IMR-90 (cell line): ENCODE measurements around the gene GALNT12. TPM values are rescaled to one million over a fixed set of nuclear protein-coding genes. Genes with fewer than 3 reads are reported as not detected.

Experiments
- ATAC-seq: fragments of 200-7000 bp; cut with Tn5 transposase; 2 replicates; pipeline ENCODE4 v1.9.1; 2020; ENCODE audit warnings: low read depth, mild to moderate bottlenecking, moderate library complexity
- BruUV-seq: library from RNA; stranded (reverse); fragments of 400-500 nt; replicated peaks from 2 replicates; lab custom pipeline; 2021; lab: Mats Ljungman, UMichigan
- CTCF ChIA-PET: fragments of 300-600 bp; formaldehyde crosslinking; extraction: SDS; loops from one replicate; lab custom pipeline; 2021; ENCODE audit warnings: antibody characterized with exemption; lab: Yijun Ruan, JAX
- POLR2A ChIA-PET: fragments of 300-600 bp; sonication (Branson Sonifier 250); formaldehyde crosslinking; loops from one replicate; lab custom pipeline; 2022; ENCODE audit warnings: antibody characterized with exemption; ENCODE audit not compliant: unreplicated experiment; lab: Charles Lee
- DNase-seq: peaks from one replicate; pipeline ENCODE4 v3.0.0; 2013
- H2AFZ ChIP-seq: replicated peaks from 2 replicates; pipeline ENCODE3; 2013; ENCODE audit warnings: low read length, mild to moderate bottlenecking; ENCODE audit not compliant: poor library complexity
- H2AK5ac ChIP-seq: 2 replicates; pipeline ENCODE4 v1.6.1; 2013; ENCODE audit warnings: low read depth, low read length, inconsistent platforms
- H2AK9ac ChIP-seq: replicated peaks from 2 replicates; pipeline ENCODE3; 2013; ENCODE audit warnings: mild to moderate bottlenecking, low read depth, low read length, moderate library complexity; ENCODE audit not compliant: poor library complexity
- H2BK120ac ChIP-seq: 2 replicates; pipeline ENCODE4 v1.6.1; 2013; ENCODE audit warnings: low read depth, low read length, inconsistent platforms
- H2BK15ac ChIP-seq: 3 replicates; pipeline ENCODE4 v1.6.1; 2013; ENCODE audit warnings: low read depth, low read length, inconsistent platforms
- H2BK20ac ChIP-seq: 2 replicates; pipeline ENCODE4 v1.6.1; 2013; ENCODE audit warnings: low read depth, mild to moderate bottlenecking, inconsistent platforms, low read length, moderate library complexity
- H2BK5ac ChIP-seq: 2 replicates; pipeline ENCODE4 v1.6.1; 2013; ENCODE audit warnings: mild to moderate bottlenecking, low read depth, low read length, inconsistent platforms; ENCODE audit not compliant: poor library complexity, severe bottlenecking
- H3K14ac ChIP-seq: replicated peaks from 2 replicates; pipeline ENCODE4 v1.6.1; 2013; ENCODE audit warnings: low read depth, low read length, inconsistent platforms
- H3K18ac ChIP-seq: 2 replicates; pipeline ENCODE4 v1.6.1; 2013; ENCODE audit warnings: low read depth, low read length, control low read depth
- H3K23ac ChIP-seq: 2 replicates; pipeline ENCODE4 v1.6.1; 2013; ENCODE audit warnings: low read depth, low read length, inconsistent platforms
- H3K27ac ChIP-seq: 2 replicates; pipeline ENCODE4 v1.5.1; 2013; ENCODE audit warnings: mild to moderate bottlenecking, control low read depth, low read length; ENCODE audit not compliant: insufficient read depth
- H3K27me3 ChIP-seq: 2 replicates; pipeline ENCODE4 v1.6.1; 2013; ENCODE audit warnings: low read length; ENCODE audit not compliant: control insufficient read depth, insufficient read depth
- H3K36me3 ChIP-seq: 2 replicates; pipeline ENCODE4 v1.6.1; 2013; ENCODE audit warnings: low read length, mixed read lengths; ENCODE audit not compliant: control insufficient read depth, insufficient read depth
- H3K4ac ChIP-seq: 2 replicates; pipeline ENCODE4 v1.6.1; 2013; ENCODE audit warnings: low read depth, low read length, inconsistent platforms
- H3K4me1 ChIP-seq: 2 replicates; pipeline ENCODE4 v1.6.1; 2013; ENCODE audit warnings: low read length, mixed read lengths; ENCODE audit not compliant: control insufficient read depth, insufficient read depth
- H3K4me2 ChIP-seq: 2 replicates; pipeline ENCODE4 v1.6.1; 2013; ENCODE audit warnings: low read depth, mild to moderate bottlenecking, control low read depth, low read length, moderate library complexity
- H3K4me3 ChIP-seq: 2 replicates; pipeline ENCODE4 v1.5.1; 2013; ENCODE audit warnings: low read depth, mild to moderate bottlenecking, control low read depth, low read length, moderate library complexity; ENCODE audit not compliant: insufficient read depth
- H3K56ac ChIP-seq: 2 replicates; pipeline ENCODE4 v1.6.1; 2013; ENCODE audit warnings: low read length, inconsistent platforms; ENCODE audit not compliant: insufficient read depth; ENCODE audit errors: extremely low read depth
- H3K79me1 ChIP-seq, 2 experiments: 2 replicates each; pipeline ENCODE4 v1.6.1; 2013; ENCODE audit warnings: low read length in 2 of 2, inconsistent platforms in 1 of 2, low read depth in 1 of 2
- H3K9ac ChIP-seq: 2 replicates; pipeline ENCODE4 v1.6.1; 2013; ENCODE audit warnings: low read depth, low read length, control low read depth
- H3K9me1 ChIP-seq: 2 replicates; pipeline ENCODE4 v1.6.1; 2013; ENCODE audit warnings: low read length, inconsistent platforms; ENCODE audit not compliant: insufficient read depth
- H3K9me3 ChIP-seq: 2 replicates; pipeline ENCODE4 v1.6.1; 2013; ENCODE audit warnings: low read length; ENCODE audit not compliant: control insufficient read depth, insufficient read depth
- H4K20me1 ChIP-seq: 2 replicates; pipeline ENCODE4 v1.6.1; 2013; ENCODE audit warnings: low read length, inconsistent platforms; ENCODE audit not compliant: insufficient read depth
- H4K5ac ChIP-seq: 2 replicates; pipeline ENCODE4 v1.6.1; 2013; ENCODE audit warnings: mild to moderate bottlenecking, low read depth, low read length, control low read depth
- H4K8ac ChIP-seq, 2 experiments: 2 replicates each; pipeline ENCODE4 v1.6.1; 2013; ENCODE audit warnings: low read depth in 2 of 2, low read length in 2 of 2, control low read depth in 1 of 2, inconsistent platforms in 1 of 2
- H4K91ac ChIP-seq: 2 replicates; pipeline ENCODE4 v1.6.1; 2013; ENCODE audit warnings: low read depth, low read length, inconsistent platforms; ENCODE audit not compliant: insufficient read depth
- BHLHE40 ChIP-seq: fragments of 150-350 bp; IDR thresholded peaks from 2 replicates; pipeline ENCODE4 v1.6.1; 2016; ENCODE audit warnings: mild to moderate bottlenecking, low read depth, low read length
- MAFK ChIP-seq: IDR thresholded peaks from 2 replicates; pipeline ENCODE4 v1.6.1; 2012; ENCODE audit warnings: low read depth, low read length, improper control_type of control experiment
- WGBS, 2 experiments: methylation state at CpG; one replicate each; pipeline versions ENCODE4 v1.1.5 to v1.1.7; 2013; ENCODE audit warnings: missing lambda C conversion rate in 2 of 2; ENCODE audit not compliant: insufficient read length in 1 of 2; ENCODE audit errors: extremely low coverage in 2 of 2; 5-methylcytosine and 5-hydroxymethylcytosine counted together
- dilution Hi-C: fragments of 300-500 bp; cut with HindIII; formaldehyde crosslinking; loops from one replicate; pipeline ENCODE4 v1.14.3; 2018; ENCODE audit warnings: low sequenced_read_pairs; ENCODE audit not compliant: unreplicated experiment
- in situ Hi-C: fragments of 300-500 bp; cut with MboI; formaldehyde crosslinking; loops from 3 replicates; pipeline ENCODE4 v1.14.3; 2019; ENCODE audit warnings: low sequenced_read_pairs, inconsistent platforms, mixed read lengths
- intact Hi-C: fragments of 100-400 bp; cut with micrococcal nuclease; formaldehyde crosslinking; loops from 2 replicates; pipeline ENCODE4 v1.10.0; 2022
- polyA plus RNA-seq, 3 experiments: library from polyadenylated mRNA; depleted of rRNA; stranded (reverse); fragments of >200 nt; gene quantifications; 2 replicates each; pipeline ENCODE4 v1.2.3, GENCODE V29; 2012; ENCODE audit warnings: low replicate concordance in 1 of 3
- total RNA-seq: library from RNA; depleted of rRNA; stranded (reverse); fragments of >200 nt; gene quantifications from 2 replicates; pipeline ENCODE4 v1.2.3, GENCODE V29; 2012
- TF ChIP-seq, protein P1 (sequence below): fragments of 150-350 bp; IDR thresholded peaks from 2 replicates; pipeline ENCODE4 v1.6.1; 2016; ENCODE audit warnings: low read depth, mild to moderate bottlenecking, low read length, moderate library complexity, borderline replicate concordance
- TF ChIP-seq, protein P2 (sequence below): fragments of 150-350 bp; IDR thresholded peaks from 2 replicates; pipeline ENCODE4 v1.6.1; 2017; ENCODE audit warnings: mild to moderate bottlenecking, antibody characterized with exemption, low read length, low read depth

Gene GALNT12
- total and polyA plus RNA-seq, 2 of the 4 experiments (the other 2 are of a cell fraction) = 2.3 to 2.5 TPM

DNA sequence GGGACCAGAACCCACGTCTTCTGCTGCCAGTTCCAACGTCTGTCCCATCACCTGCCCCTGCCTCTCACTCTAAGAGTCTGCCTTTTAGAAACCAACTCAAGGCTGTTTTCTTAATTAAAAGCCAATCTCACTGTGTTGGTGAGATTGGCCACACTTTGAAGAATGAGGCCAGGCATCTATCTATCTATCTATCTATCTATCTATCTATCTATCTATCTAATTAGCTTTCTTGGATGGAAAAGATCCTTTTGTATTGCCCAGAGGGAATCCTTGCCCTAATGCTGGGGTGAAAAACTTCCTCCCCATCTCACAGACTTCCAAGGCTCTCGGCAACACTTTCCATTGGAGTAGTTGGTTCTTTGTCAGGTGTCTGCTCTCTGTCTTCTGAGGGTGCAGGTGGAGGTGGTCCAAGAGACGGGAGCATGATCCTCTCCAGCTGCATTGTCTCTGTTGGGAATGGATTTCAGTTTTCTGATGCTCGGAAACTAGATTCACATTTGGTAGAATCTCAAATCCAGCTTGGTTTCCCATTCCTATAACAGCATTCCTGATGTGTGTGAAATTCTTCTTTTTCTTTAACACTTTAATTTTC lies 57.9 kb downstream of the GALNT12 start:
- H3K4me1 ChIP-seq = peaks cover 21% of the 10 kb centered on the region
- H3K79me1 ChIP-seq = no peaks in the 10 kb centered on the region
- DNase-seq = no peak
- peak overlapping the region; percentile 67 for H2BK120ac ChIP-seq
- H2BK15ac ChIP-seq = 0 out of 3 replicates have a peak overlapping the region, but pooled peaks have one; percentile 57
- no peak overlapping the region for H3K18ac ChIP-seq
- H3K36me3 ChIP-seq = no peaks in the 10 kb centered on the region
- H3K27me3 ChIP-seq = no peaks in the 10 kb centered on the region
- dilution Hi-C loops (no loop called here), in situ Hi-C loops (loop anchor here (25.0 kb wide), 1 partner anchor 972 kb away; no protein-coding TSS in a partner anchor), intact Hi-C loops (no loop called here)
- TF ChIP-seq, protein P1, sequence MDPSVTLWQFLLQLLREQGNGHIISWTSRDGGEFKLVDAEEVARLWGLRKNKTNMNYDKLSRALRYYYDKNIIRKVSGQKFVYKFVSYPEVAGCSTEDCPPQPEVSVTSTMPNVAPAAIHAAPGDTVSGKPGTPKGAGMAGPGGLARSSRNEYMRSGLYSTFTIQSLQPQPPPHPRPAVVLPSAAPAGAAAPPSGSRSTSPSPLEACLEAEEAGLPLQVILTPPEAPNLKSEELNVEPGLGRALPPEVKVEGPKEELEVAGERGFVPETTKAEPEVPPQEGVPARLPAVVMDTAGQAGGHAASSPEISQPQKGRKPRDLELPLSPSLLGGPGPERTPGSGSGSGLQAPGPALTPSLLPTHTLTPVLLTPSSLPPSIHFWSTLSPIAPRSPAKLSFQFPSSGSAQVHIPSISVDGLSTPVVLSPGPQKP = no peak
- TF ChIP-seq, protein P2, sequence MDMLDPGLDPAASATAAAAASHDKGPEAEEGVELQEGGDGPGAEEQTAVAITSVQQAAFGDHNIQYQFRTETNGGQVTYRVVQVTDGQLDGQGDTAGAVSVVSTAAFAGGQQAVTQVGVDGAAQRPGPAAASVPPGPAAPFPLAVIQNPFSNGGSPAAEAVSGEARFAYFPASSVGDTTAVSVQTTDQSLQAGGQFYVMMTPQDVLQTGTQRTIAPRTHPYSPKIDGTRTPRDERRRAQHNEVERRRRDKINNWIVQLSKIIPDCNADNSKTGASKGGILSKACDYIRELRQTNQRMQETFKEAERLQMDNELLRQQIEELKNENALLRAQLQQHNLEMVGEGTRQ = no peak
- no peak for TF ChIP-seq BHLHE40
- no peak for TF ChIP-seq MAFK
- no peak overlapping the region; a peak in 1 of 4 replicates for H4K8ac ChIP-seq
- BruUV-seq = no TSS peak
- H4K91ac ChIP-seq = 0 out of 2 replicates have a peak overlapping the region, but pooled peaks have one; percentile 16
- no peak for ATAC-seq
- no peak overlapping the region for H2AFZ ChIP-seq
- H3K4me3 ChIP-seq = no peak overlapping the region
- peaks cover 18% of the 10 kb centered on the region for H3K9me1 ChIP-seq
- H3K14ac ChIP-seq = peak overlapping the region; percentile 10; the same call in 1 of the 2 replicates
- no peak overlapping the region for H3K56ac ChIP-seq
- H3K4ac ChIP-seq = peak overlapping the region; percentile 72; the same call in 1 of the 2 replicates
- no peak overlapping the region for H3K27ac ChIP-seq
- H4K5ac ChIP-seq = no peak overlapping the region; the same call in 1 of the 2 replicates
- H2AK9ac ChIP-seq = no peak overlapping the region
- no peak overlapping the region for H3K23ac ChIP-seq
- H3K4me2 ChIP-seq = no peak overlapping the region
- H2BK20ac ChIP-seq = peak overlapping the region; percentile 88; the same call in 1 of the 2 replicates
- POLR2A ChIA-PET = no interaction called here
- CTCF ChIA-PET = interaction anchor here (0.6 to 1.9 kb wide), 5 partner anchors 16 to 545 kb away, joined by 3 to 5 read pairs (median 3); no protein-coding TSS in a partner anchor
- peaks cover 3% of the 10 kb centered on the region for H3K9me3 ChIP-seq
- H2AK5ac ChIP-seq = peak overlapping the region; percentile 72
- H3K9ac ChIP-seq = no peak overlapping the region
- WGBS, 2 experiments = no CpG with 5 or more reads among the region's 5 CpGs
- no peak overlapping the region for H2BK5ac ChIP-seq
- no peaks in the 10 kb centered on the region for H4K20me1 ChIP-seq
